Tibial nerve (tissue), 4 donors: ENCODE data around the gene SOX5. TPM values are rescaled to one million over a fixed set of nuclear protein-coding genes. Genes with fewer than 3 reads are reported as not detected.

Experiments used
- DNase-seq, 2 donors: peaks; one replicate each; pipeline ENCODE4 v3.0.0-alpha.2; 2019; ENCODE audit warnings: low spot score in 2 of 2
- H3K27ac ChIP-seq, 4 donors: fragments of 200-600 bp; sonication (generic) in 3 of 4; one replicate each; pipeline ENCODE4 v1.5.1; 2017 to 2019; ENCODE audit warnings: mild to moderate bottlenecking in 1 of 4
- H3K27me3 ChIP-seq, 2 donors: fragments of 200-600 bp; sonication (generic) in 1 of 2; one replicate each; pipeline versions ENCODE4 v1.5.1 to v1.6.0; 2017 to 2019
- H3K36me3 ChIP-seq, 3 donors: fragments of 200-600 bp; sonication (generic); one replicate each; pipeline ENCODE4 v1.5.1; 2018 to 2019
- H3K4me1 ChIP-seq, 4 donors: fragments of 200-600 bp; sonication (generic) in 3 of 4; one replicate each; pipeline ENCODE4 v1.5.1; 2017 to 2019
- H3K4me3 ChIP-seq, 4 donors: fragments of 200-600 bp; sonication (generic) in 3 of 4; one replicate each; pipeline ENCODE4 v1.5.1; 2017 to 2019; ENCODE audit warnings: mild to moderate bottlenecking in 1 of 4, moderate library complexity in 1 of 4
- H3K9me3 ChIP-seq, 4 donors: fragments of 200-600 bp; sonication (generic) in 3 of 4; one replicate each; pipeline ENCODE4 v1.5.1; 2017 to 2019
- EP300 ChIP-seq, 2 donors: sonication (generic); formaldehyde crosslinking; IDR thresholded peaks; one replicate each; pipeline ENCODE4 v1.6.1; 2017; ENCODE audit warnings: antibody characterized with exemption in 2 of 2, mild to moderate bottlenecking in 1 of 2
- POLR2A ChIP-seq, 2 donors: fragments of 450-650 bp; IDR thresholded peaks; one replicate each; pipeline ENCODE4 v1.6.1; 2017; ENCODE audit warnings: antibody characterized with exemption in 2 of 2, mild to moderate bottlenecking in 2 of 2, moderate library complexity in 2 of 2
- WGBS, 2 donors: methylation state at CpG; one replicate each; pipeline ENCODE4 v1.1.5; 2018; 5-methylcytosine and 5-hydroxymethylcytosine counted together
- total RNA-seq, 4 donors: library from RNA; depleted of rRNA; stranded (reverse); fragments of >200 nt; gene quantifications; one replicate each; pipeline ENCODE4 v1.1.0, GENCODE V29; 2016
- TF ChIP-seq, protein P1 (sequence below), 5 experiments: fragments of 200-600 bp in 3 of 5; fragments of 450-650 bp in 2 of 5; sonication (generic) in 3 of 5; IDR thresholded peaks; one replicate each; pipeline ENCODE4 v1.5.1; 2016 to 2019; ENCODE audit warnings: antibody characterized with exemption in 5 of 5, mild to moderate bottlenecking in 3 of 5, moderate library complexity in 2 of 5

Gene SOX5
- total RNA-seq, 4 donors from 2014 or later: 24.0 to 53.8 (median 38.6) TPM

DNA sequence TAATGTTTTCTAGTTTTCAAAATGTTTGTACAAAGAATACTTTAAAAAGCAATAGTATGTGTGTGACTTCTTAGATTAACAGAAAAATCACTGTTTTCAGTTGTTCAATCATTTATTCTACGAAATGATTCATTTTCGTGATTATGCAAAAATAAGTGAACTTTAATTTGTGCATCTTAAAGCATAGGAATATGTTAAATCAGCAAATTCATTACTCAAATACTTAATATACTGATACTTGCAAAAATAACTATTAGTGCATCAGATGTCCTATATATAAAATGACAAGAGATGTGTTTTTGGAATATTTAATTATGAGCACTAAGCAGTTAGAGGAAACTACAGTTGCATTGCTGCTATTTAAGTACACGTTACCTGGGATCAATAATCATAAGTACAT, 11.0 kb downstream of the SOX5 start:
- no peaks in the 10 kb centered on the region for H3K27me3 ChIP-seq
- H3K36me3 ChIP-seq: no peaks in the 10 kb centered on the region
- no peak overlapping the region for H3K4me3 ChIP-seq
- no peak overlapping the region for H3K27ac ChIP-seq
- no peaks in the 10 kb centered on the region for H3K9me3 ChIP-seq
- no peak for TF ChIP-seq EP300 (IDR thresholded peaks at IDR 0.05)
- peaks cover 0 to 8% (median 0%) of the 10 kb centered on the region in 4 donors for H3K4me1 ChIP-seq
- DNase-seq: no peak
- 89 to 91% methylated on average over 3 of the region's 3 CpGs for WGBS, 2 donors

DNA sequence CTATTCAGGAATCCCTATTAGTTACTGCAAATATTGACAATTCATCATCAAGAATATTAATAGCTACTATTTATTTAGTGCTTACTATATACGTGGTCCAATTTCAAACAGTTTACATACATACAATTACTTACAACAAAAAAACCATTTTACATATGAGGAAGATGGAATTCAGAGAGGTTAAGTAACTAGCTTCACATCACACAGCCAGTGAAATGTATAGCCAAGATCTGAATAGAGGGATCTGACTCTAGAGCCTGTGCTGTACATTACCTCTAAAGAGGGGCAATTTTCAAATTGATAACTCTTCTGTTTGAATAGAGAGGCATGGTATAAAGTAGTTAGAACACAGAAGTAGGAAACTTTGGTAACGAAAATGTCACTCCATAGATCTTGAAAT, 18.3 kb downstream of the SOX5 start:
- 93 to 94% methylated on average over 2 of the region's 2 CpGs for whole genome bisulfite sequencing, 2 donors
- H3K4me3 ChIP-seq: no peak overlapping the region
- TF ChIP-seq EP300 (IDR thresholded peaks at IDR 0.05) (no peak), POLR2A (IDR thresholded peaks at IDR 0.05) (no peak)
- TF ChIP-seq, protein P1, sequence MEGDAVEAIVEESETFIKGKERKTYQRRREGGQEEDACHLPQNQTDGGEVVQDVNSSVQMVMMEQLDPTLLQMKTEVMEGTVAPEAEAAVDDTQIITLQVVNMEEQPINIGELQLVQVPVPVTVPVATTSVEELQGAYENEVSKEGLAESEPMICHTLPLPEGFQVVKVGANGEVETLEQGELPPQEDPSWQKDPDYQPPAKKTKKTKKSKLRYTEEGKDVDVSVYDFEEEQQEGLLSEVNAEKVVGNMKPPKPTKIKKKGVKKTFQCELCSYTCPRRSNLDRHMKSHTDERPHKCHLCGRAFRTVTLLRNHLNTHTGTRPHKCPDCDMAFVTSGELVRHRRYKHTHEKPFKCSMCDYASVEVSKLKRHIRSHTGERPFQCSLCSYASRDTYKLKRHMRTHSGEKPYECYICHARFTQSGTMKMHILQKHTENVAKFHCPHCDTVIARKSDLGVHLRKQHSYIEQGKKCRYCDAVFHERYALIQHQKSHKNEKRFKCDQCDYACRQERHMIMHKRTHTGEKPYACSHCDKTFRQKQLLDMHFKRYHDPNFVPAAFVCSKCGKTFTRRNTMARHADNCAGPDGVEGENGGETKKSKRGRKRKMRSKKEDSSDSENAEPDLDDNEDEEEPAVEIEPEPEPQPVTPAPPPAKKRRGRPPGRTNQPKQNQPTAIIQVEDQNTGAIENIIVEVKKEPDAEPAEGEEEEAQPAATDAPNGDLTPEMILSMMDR (IDR thresholded peaks at IDR 0.05): no peak
- peaks cover 0 to 8% (median 0%) of the 10 kb centered on the region in 4 donors for H3K9me3 ChIP-seq
- H3K36me3 ChIP-seq: no peaks in the 10 kb centered on the region
- peaks cover 0 to 25% (median 0%) of the 10 kb centered on the region in 4 donors for H3K4me1 ChIP-seq
- H3K27me3 ChIP-seq: no peaks in the 10 kb centered on the region
- H3K27ac ChIP-seq: no peak overlapping the region
- no peak for DNase-seq

DNA sequence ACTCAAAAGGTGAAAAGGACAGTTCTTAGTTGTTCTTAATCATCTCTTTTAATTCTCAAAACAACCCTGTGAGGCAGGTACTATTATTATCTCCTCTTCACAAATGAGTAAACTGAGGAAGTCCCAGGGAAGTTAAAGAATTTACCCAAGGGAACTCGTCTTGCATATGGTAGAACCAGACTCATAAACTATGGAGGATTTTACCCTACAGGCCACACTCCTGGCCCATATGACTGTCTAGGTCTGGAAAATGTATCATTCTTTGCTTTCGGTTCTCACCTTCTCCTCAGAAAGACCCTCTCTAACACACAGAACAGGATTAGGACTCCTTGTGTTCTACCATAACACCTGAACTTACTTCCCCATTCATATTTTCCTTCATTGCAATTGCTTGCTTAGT, 18.9 kb downstream of the SOX5 start:
- H3K4me3 ChIP-seq: no peak overlapping the region
- DNase-seq: no peak
- peaks cover 0 to 25% (median 0%) of the 10 kb centered on the region in 4 donors for H3K4me1 ChIP-seq
- H3K9me3 ChIP-seq: peaks cover 0 to 8% (median 0%) of the 10 kb centered on the region in 4 donors
- WGBS, 2 donors: 89 to 92% methylated on average over 2 of the region's 2 CpGs
- H3K27ac ChIP-seq: no peak overlapping the region
- H3K27me3 ChIP-seq: no peaks in the 10 kb centered on the region
- TF ChIP-seq, protein P1 (IDR thresholded peaks at IDR 0.05): no peak
- TF ChIP-seq EP300 (IDR thresholded peaks at IDR 0.05) (no peak), POLR2A (IDR thresholded peaks at IDR 0.05) (no peak)
- no peaks in the 10 kb centered on the region for H3K36me3 ChIP-seq

DNA sequence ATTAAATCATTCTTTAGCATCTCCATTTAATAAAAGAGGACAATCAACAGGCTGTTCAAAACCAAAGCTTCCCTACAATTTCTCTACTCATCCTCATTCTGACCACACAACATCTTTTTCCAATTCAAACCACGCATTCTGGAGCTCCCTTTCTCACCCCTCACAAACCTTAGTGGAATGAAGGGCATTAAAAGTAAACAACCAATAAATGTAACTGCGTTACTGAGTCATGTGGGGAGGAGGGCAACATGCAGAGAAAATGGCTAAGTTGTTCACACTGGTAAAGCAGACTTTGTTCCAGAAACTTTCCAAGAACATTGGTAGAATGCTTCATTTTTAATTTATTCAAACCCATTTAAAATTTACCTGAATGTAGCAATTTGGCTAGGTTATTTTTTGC, 19.6 kb downstream of the SOX5 start:
- H3K27me3 ChIP-seq: no peaks in the 10 kb centered on the region
- no peak overlapping the region for H3K4me3 ChIP-seq
- H3K36me3 ChIP-seq: no peaks in the 10 kb centered on the region
- H3K27ac ChIP-seq: no peak overlapping the region
- WGBS, 2 donors: 32 to 35% methylated on average over 2 of the region's 2 CpGs
- peaks cover 0 to 25% (median 0%) of the 10 kb centered on the region in 4 donors for H3K4me1 ChIP-seq
- peaks cover 0 to 8% (median 0%) of the 10 kb centered on the region in 4 donors for H3K9me3 ChIP-seq
- TF ChIP-seq, protein P1 (IDR thresholded peaks at IDR 0.05): no peak
- TF ChIP-seq EP300 (IDR thresholded peaks at IDR 0.05): no peak
- TF ChIP-seq POLR2A (IDR thresholded peaks at IDR 0.05): no peak
- no peak for DNase-seq

DNA sequence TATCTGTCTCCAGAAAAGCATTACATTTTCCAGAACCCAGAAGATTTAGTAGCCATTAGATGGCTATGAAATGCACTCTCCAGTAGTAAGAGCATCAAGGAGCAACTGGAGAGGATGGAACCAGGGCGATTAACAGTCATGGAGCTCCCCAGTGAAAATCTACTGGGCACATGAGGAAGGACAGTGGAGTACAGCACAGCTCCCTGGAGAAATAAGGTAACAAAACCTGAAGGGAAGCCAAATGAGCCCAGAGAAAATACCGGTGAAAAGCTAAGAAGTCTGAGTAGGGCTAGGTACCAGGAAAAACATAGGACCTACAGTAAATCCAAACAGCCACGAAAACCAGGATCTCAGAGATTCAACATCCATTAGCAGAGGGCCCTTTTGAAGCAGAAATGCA, 21.6 kb downstream of the SOX5 start:
- no peak overlapping the region for H3K27ac ChIP-seq
- TF ChIP-seq, protein P1 (IDR thresholded peaks at IDR 0.05): no peak
- no peak for TF ChIP-seq EP300 (IDR thresholded peaks at IDR 0.05)
- TF ChIP-seq POLR2A (IDR thresholded peaks at IDR 0.05): no peak
- 87 to 88% methylated on average over 3 of the region's 3 CpGs for WGBS, 2 donors
- no peak overlapping the region for H3K4me3 ChIP-seq
- no peak for DNase-seq
- H3K9me3 ChIP-seq: peaks cover 0 to 8% (median 0%) of the 10 kb centered on the region in 4 donors
- H3K36me3 ChIP-seq: no peaks in the 10 kb centered on the region
- no peaks in the 10 kb centered on the region for H3K27me3 ChIP-seq
- H3K4me1 ChIP-seq: peaks cover 0 to 25% (median 0%) of the 10 kb centered on the region in 4 donors
